LHCN-M2 (cell line): ENCODE results near the gene PRRG4. TPM values are rescaled to one million over a fixed set of nuclear protein-coding genes. Genes with fewer than 3 reads are reported as not detected.
"Not testable (repeated sequence)": the region's sequence is repeated elsewhere in the genome, so short reads cannot be mapped to it uniquely, and the experiment has no call there.

Source experiments
- DNase-seq: peaks from one replicate; pipeline ENCODE4 v3.0.0-alpha.2; 2012; ENCODE audit warnings: low read depth
- polyA plus RNA-seq: library from polyadenylated mRNA; unstranded; fragments of >200 nt; gene quantifications from one replicate; pipeline ENCODE4 v1.2.1, GENCODE V29; 2012; ENCODE audit warnings: missing spikeins
- total RNA-seq: library from RNA; depleted of rRNA; stranded (reverse); fragments of >200 nt; gene quantifications from 2 replicates; pipeline ENCODE4 v1.2.3, GENCODE V29; 2014; rRNA removed

PRRG4 gene
- 1.3 TPM in 2 replicates for total RNA-seq
- 0.04 TPM for polyA plus RNA-seq

DNA sequence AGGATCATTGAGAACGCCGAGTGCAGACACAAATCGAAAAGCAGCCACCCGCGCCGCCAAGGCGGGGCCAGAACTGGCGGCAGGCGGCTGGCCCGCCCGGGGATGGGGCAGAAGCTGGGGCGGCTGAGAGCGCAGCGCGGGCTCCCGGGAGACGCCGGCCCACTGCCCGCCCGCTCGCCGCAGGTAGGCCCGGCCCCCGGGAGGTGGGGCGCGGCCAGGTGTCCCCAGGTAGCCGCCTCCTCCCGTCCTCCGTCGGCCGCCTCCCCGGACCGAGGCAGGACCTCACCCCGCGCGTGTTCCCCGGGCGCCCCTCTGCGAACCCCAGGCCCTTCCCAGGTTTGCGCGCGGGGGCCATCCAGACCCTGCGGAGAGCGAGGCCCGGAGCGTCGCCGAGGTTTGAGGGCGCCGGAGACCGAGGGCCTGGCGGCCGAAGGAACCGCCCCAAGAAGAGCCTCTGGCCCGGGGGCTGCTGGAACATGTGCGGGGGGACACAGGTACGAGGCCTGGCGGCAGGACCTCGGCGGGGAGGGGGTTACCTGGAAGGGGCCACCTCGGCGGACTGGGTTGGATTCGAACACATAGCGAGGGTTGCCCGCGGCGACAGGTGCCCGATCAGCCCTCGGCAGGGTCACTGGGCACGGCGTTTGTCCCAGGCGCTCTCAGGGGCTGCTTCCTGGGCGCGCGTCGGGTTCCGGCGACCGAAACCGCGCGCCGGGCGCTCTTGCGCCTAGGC lies at the start of gene PRRG4:
TSS of gene PRRG4 (plus strand) at position 248 of the 733 bp plus-strand sequence. CDS start 603 bp downstream, outside the sequence.
- DNase-seq: peak; percentile 26

DNA sequence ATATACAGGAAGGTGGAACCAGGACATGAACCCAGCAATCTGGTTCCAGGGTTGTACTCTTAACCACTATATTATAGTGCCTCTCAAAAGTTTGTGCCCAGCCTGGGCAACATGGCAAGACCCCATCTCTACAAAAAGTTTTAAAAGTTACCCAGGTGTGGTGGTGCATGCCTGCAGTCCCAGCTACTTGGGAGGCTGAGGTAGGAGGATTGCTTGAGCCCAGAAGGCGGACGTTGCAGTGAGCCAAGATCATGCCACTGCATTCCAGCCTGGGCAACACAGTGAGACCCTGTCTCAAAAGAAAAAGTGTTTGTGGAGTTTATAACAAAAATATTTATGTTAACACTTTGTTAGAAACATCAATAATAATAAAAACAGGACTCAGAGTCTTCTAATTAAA lies 48.9 kb upstream of the PRRG4 start:
- not testable (repeated sequence) for DNase-seq

DNA sequence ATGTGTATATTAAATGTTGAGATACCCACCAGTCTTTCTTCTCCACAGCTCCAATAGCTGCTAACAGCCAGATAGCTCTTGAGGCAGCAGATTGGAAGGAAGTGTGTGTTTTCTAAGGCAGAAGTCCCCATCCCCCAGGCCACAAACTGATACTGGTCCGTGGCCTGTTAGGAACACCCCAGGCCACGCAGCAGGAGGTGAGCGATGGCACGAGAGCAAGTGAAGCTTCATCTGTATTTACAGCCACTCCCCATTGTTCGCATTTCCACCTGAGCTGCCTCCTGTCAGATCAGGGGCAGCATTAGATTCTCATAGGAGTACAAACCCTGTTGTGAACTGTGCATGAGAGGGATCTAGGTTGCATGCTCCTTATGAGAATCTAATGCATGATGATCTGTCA lies 48.0 kb upstream of the PRRG4 start:
- DNase-seq: no peak

DNA sequence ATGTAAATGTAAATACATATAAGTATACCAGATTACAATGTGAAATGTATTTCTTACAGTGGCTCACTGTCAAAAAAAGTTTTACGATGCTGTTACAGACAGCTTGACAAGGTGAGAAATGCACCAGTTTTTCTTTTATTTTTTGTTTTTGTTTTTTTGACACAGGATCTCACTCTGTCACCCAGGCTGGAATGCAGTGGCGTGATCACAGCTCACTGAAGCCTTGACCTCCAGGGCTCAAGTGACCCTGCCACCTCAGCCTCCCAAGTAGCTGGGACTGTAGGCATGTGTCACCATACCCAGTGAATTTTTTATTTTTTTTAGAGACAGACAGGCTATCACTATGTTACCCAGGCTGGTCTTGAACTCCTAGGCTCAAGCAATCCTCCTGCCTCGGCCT lies 44.5 kb upstream of the PRRG4 start:
- no peak for DNase-seq

DNA sequence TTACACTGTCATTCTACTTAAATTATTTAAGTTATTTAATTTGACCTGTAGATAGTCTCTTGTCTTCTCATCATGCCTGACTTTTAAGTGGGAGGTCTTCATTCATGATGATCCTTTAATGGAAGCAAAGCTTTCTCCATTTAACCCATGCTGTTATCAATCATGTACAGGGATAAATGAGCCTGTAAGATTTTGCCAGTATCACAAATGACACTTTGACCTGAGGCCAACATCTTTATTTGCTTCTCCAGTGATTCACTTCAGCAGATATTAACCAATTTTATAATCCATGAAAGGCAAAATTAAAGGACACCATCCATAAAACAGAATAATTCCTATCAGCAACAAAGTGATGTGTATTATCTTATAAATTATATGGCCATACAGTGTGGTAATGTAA lies 42.9 kb upstream of the PRRG4 start:
- DNase-seq: no peak

DNA sequence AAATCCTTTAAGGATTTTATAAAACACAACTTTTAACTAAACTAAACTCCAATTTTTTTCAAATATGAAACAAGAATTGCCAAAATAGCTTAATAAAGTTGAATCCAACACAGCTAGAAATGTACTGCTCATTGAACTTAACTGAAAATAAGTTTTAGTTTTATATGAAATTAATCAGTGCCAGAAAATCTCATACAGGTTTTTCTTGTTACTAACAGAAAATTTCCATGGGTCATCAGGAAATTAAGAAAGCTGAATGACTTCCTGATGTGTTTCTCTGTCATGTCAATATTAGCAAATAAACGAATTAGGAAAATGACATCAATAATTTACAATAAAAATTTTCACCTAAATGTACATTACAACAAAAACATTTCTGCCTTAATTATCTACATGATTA lies 38.8 kb upstream of the PRRG4 start:
- DNase-seq: no peak

DNA sequence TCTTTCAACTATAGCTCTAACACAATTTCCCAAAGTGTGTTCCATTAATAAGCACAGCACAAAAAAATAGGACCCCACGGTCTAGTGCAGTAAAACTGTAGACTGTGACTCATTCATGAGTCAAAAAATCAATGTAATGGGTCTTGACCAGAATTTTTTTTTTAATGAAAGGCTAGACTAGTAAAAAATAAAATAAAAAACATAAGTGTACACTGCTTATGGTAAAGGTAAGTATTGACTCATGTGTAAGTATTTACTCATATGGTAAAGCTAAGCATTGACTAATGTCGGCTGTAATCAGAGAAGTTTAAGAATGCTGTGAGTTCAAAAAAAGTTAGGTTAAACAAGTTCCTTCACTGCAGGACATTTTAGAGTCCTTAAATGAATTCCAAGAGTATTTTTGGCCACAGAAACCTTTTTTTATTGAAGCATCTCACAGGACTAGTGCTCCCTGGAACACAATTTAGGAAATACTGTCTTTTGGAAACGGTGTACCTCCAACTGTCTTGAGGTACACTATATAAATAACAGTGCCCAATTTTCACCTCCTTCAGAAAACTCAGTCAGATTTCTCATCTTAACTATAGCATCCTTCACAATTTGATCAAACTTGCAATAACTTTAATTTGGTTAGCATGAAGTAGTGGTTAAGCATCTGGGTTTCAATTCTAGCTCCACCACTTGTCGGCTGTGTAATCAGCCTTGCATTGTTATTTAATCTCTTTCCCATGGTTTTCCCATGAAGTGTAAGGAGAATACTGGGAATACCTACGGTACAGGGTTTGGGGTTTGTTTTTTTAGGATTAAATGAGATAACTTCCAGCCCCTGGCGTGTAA lies 37.4 kb upstream of the PRRG4 start:
- no peak for DNase-seq

DNA sequence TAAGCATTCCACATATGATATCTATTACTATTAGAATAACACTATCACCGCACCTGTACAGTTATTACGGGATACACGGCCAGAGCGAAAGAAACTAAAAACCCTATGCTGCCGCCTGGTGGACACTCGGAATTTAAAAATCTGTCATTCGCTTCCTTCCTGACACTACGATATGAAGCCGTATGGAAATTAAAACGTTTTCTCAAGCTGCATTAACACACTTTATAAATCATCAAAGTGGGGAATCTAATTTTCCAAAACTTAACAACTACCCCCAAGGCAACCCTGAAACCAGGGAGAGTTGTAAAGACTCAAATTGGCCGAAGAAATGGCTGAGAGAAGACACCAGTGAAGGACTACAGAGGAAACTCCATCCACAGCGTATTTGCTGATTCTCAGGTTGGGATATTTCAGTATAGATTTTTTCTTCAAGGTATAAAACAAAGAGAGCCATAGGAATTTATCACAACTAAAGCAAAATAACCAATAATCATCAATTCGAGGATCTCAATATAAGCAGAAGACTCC lies 36.7 kb upstream of the PRRG4 start:
- peak; percentile 31 for DNase-seq

DNA sequence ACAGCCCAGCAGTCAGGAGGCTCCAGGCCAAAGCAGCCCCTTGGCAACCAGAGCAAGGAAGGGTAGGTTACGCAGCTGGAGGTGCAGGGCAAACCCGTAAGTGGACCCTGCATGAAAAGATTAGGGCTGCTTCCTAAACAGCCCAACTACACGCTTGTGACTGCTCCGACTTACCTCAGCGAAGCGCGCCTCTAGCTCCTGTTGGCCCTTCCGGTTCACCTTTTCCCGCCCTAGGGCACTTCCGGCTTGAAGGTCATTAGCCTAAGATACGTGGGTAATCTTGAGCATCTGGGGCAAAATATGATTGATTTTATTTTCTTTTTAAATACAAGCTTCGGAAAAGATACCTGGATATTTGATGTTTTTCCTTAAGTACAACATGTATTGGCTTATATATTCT lies 35.3 kb upstream of the PRRG4 start, which contains the start of gene CCDC73:
TSS of gene CCDC73 (minus strand) at position 224 of the 400 bp plus-strand sequence. CDS start 34,419 bp downstream, outside the sequence.
- DNase-seq: no peak

DNA sequence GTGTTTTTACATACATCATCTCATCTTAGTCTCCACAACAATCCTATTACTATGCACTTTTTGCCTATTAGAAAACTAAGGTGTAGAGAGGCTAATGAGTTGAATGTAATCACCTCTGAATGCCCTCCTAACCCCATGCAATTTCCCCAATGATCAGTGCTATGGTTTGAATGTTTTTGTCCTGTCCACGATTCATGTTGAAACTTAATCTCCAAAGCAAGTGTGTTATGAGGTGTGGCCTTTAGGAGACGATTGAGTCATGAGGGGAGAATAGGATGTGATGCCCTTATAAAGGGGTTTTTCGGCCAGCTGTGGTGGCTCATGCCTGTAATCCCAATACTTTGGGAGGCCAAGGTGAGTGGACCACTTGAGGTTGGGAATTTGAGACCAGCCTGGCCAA lies 33.3 kb upstream of the PRRG4 start:
- DNase-seq: no peak

DNA sequence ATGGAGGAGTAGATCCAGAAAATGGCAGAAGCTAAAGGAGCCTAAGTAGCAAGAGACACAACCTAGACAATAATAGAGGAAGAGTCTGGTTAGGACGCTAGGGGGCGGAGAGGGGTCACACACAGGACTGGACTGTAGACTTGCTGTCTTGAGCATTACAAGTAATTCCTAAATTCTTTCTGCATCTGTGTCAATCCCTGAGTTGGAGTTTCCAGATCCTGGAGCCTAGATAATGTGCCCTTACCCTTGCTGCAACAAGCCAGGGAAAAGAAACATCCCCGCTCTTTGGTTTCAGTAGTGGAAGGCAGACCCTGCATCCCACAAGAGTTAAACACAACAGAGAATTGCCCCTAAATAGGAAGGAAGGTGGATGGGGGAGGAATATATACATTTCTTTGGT lies 20.4 kb upstream of the PRRG4 start:
- peak; percentile 75 for DNase-seq

DNA sequence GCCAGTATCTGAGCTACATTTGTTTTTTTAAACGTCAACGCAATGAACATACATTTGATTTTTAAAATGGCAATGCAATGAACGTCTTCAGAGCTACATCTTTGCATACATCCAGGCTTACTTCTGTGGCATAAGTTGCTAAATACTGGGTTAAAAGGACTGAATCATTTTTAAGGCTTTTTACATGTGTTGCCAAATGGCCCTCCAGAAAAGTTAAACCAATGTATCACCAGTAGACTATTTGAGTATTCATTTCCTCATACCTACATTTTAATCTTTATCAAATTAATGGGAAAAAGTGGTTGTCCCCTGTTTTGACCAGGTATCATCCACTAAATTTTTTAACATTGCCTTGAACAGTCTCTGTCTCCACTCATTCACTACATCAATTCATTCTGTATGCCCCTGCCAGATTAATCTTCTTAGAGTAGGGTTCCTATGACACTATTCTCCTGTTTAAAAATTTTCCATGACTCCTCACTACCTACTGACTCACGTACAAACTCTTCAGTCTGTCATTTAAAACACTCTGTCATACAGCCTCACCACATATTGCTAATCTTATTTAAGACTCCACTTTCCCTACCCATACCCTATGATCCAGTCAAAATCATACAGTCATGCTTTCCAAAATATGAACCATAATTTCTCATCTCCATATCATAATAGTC lies 12.4 kb upstream of the PRRG4 start:
- peak; percentile 53 for DNase-seq

DNA sequence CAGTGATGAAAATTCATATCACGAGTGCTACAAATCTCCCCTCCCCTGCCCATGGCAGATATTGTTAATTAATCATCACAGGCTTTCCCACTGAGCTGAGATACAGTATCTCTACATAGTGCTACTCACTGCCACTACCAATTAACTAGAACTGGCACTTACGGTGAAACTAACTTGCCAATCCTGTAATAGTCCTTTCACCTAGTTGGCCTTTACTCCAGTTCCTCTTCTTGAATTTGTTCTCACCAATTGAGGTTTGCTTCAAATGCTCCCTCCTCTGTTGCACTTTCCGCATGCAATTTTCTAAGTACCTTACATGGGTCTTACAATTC lies 11.9 kb upstream of the PRRG4 start:
- DNase-seq: no peak

DNA sequence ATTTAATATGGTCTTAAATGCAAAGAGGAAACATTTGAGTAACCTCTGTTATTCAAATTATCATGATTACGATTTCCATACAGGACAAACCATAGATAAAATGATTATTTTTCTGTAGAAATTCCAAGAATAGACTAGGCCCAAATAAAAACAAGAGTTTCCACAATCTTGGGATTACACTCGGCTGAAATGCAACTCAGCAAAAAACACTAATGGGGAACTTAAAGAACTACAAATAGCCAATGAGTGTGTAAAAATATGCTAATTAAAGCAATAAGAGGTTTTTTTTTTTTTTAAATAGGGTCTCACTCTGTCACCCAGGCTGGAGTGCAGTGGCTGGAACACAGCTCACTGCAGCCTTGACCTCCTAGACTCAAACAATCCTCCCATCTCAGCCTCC lies 10.5 kb upstream of the PRRG4 start:
- DNase-seq: no peak

DNA sequence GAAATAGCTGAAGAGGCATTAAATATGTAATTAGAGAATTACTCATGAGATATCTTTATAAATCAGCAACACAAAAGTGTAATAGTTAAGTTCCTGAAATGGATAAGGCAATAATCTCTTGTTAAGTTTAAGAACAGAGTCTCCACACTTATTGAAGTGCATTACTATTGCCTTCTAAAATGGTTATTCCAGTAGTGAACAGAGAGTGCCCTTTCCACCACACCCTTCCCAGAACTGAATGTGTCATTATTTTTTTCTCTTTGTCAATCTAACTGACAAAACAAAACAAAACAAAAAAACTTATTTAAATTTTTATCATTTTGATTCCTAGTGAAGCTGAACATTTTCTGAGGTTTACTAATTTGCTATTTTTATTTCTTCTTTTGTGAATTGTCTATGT lies 9.2 kb upstream of the PRRG4 start:
- DNase-seq: peak; percentile 22

DNA sequence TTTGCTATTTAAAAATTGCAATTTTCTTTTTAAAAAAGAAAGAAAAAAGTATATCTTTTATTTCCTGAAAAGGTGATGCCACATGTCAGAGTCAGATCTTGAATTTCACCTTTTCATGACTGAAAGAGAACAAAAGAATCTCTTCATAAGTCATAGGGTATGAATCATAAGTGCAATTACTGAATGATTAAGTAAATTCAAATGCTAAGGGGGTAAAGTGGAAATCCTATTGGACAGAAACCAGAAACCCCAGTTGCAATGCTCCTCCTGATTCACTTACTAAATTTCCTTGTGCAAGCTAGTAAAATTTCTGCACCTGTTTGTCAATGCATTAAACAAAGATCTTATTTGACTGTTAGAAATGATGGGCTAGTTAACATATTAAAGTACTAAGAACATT lies 8.2 kb upstream of the PRRG4 start:
- peak; percentile 86 for DNase-seq

DNA sequence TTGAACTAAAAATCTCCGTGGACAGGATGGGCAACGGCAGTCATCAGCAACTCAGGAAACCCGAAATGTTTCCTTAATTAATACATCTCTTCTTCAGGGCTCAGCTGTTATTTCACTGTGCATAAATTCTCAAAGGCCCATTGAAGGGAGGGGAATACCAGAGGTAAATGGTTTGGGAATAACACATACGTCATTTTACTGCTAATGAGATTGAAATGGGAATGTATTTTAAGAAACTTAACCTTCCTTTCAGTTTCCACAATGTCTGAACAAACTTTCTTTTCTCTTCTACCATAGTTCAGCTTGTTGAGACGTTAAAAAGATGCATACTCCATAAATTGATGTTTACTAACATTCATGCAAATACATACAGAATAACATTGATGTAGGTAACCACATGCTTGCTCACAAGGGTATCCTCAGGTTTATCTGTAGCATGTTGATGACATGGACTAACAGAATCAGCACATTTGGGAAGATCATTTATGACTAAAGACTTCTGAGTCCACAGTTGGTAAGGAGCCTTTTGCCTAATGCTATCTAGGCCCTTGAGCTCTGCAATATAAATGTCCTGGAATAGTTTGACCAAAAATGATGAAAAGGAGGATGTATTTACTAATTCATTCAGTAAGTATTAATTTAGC lies 7.7 kb upstream of the PRRG4 start:
- DNase-seq: no peak

DNA sequence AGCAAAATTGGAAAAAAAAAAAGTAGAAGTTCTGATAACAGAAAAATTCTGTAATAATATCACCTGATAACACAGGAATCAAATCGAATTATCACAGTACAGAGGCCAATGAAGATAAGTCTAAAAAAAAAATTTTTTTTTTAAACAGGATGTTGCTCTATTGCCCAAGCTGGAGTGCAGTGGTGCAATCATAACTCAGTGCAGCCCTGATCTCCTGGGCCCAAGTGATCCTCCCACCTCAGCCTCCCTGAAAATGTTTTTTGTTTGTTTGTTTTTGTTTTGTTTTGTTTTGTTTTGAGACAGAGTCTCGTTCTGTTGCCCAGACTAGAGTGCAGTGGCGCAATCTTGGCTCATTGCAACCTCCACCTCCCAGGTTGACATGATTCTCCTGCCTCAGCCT lies 6.1 kb upstream of the PRRG4 start:
- DNase-seq: not testable (repeated sequence)

DNA sequence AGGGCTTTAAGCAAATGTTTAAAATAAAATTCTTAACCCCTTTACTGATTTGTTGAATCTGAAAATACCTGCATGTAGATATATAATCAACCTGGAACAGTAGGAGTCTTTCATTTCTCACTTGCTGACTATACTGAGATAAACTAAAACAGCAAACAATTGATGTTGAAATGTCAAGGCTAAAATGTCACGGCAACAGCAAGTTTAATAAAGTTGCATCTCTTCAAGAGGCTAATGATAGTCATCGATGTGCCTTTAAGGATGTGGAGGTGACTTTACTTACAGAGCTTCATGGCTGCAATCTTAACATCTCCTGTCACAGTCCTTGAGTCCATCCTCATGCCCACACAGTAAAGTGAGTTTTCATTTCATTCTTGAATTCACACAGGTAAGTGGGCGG lies 3.6 kb upstream of the PRRG4 start:
- DNase-seq: no peak

DNA sequence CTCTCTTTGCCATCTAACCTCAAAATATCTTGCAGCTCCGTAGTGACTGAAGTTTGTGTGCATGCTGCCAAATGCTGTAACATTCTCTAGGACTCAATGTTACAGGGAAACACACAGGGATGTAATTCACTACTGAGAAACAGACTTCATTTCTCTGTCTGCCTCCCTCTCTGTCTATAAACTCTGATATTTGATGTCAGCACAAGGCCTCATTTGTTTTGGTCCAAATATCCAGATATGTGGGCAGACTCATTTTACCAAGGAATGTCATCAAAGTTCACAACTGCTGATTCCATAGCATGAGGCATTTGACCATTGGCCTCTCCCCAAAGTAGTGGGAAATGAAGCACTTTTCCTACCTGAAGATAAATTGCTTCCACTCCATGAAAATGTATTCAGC lies 2.5 kb upstream of the PRRG4 start:
- no peak for DNase-seq

DNA sequence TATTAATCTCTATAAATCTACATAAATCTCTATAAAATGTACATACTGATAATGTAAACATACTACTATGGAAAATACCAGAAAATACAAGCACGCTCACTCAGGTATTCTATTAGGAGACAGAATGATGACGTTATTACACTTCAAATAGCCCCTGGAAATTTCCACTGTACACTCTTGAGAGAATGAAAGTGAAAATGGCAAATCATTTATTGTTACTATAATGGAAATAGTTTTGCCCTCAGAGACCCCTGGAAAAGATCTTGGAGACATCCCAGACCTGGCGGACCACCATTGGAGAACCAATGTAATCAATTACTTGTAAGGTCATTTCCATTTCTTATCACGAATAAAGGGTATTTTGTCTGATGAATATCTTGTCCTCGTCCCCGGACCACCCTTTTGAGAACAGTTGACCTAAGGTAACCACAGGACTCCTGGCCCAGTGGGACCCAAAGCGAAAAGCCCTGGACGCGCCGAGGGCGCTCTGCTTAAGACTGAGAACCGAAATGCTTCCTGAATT lies 509 bp upstream of the PRRG4 start:
- no peak for DNase-seq

DNA sequence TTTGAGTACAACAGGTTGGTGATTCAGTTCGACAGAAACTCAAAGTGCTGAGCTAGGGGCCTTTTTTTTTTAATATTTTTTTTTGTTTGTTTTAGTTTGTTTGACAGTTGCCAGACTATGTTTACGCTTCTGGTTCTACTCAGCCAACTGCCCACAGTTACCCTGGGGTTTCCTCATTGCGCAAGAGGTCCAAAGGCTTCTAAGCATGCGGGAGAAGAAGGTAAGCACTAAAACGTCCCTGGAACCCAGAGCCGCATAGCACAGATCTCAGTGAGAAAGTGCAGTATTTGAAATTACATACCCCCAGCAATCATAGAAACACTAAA lies 649 bp downstream of the PRRG4 start:
- peak; percentile 18 for DNase-seq
